ENCODE results near the gene TCF4.

The TCF4 gene

DNA sequence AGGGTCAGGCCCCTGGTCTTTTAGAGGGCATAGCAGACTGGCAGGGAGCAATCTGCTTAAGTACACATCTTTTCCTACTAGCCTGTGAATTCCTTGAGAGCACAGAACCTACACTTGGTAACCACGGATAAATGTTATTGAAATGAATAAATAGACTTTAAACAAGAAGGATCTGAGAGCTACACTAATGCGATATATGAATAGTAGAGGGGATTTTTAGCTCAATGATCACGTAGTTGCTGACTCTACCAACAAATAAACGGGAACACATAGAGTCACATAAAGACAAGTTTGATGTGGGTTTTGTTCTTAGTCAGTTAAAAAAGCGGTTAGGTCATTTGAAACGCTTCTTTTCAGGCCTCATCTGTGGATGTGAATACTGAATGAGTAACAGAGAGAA lies 338.4 kb downstream of the TCF4 start:
- no peak for DNase-seq (ENCODE audit: low read depth)
- H3K4me3 ChIP-seq (ENCODE audit: low read depth, low read length) = no peak overlapping the region
- TF ChIP-seq, protein P1, sequence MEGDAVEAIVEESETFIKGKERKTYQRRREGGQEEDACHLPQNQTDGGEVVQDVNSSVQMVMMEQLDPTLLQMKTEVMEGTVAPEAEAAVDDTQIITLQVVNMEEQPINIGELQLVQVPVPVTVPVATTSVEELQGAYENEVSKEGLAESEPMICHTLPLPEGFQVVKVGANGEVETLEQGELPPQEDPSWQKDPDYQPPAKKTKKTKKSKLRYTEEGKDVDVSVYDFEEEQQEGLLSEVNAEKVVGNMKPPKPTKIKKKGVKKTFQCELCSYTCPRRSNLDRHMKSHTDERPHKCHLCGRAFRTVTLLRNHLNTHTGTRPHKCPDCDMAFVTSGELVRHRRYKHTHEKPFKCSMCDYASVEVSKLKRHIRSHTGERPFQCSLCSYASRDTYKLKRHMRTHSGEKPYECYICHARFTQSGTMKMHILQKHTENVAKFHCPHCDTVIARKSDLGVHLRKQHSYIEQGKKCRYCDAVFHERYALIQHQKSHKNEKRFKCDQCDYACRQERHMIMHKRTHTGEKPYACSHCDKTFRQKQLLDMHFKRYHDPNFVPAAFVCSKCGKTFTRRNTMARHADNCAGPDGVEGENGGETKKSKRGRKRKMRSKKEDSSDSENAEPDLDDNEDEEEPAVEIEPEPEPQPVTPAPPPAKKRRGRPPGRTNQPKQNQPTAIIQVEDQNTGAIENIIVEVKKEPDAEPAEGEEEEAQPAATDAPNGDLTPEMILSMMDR (IDR thresholded peaks at IDR 0.05; ENCODE audit: control insufficient read depth, extremely low read depth, insufficient read depth) = no peak

DNA sequence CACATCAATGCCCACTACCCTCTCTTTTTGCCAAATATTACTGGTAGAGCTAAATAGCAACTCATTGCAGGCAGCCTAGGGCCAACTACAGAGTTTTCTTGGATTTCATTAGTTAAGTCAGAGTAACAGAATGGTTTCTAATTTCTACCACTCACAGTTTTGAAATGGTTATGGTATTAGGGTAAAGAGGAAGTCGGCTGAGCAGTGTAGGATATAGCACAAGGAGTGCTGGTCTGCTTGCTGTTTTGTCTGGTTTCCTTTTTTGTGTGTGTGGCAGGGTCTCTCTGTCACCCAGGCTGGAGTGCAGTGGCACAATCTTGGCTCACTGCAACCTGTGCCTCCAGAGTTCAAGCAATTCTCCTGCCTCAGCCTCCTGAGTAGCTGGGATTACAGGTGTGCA lies 339.5 kb downstream of the TCF4 start:
- no peak for DNase-seq (ENCODE audit: low read depth)
- no peak overlapping the region for H3K4me3 ChIP-seq (ENCODE audit: low read depth, low read length)
- TF ChIP-seq, protein P1 (IDR thresholded peaks at IDR 0.05; ENCODE audit: control insufficient read depth, extremely low read depth, insufficient read depth) = no peak

DNA sequence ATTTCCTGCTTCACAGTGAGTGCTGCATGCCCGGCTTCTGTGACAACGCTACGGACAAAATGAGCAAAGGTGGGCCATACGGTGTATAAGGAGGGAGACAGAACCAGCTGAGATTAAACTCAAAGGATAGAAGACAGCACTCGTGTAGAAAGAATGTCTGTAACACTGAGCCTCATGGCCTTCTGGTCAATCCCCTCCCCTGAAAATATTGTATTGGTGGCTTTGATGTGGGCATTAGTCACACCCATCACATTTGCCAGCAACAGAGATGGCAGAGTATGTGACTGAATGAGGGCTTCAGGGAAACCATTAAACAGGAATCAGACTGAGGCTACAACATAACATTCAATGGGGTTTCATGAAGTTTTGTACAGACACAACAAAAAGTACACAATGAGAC lies 341.0 kb downstream of the TCF4 start:
- TF ChIP-seq, protein P1 (IDR thresholded peaks at IDR 0.05; ENCODE audit: control insufficient read depth, extremely low read depth, insufficient read depth) = no peak
- DNase-seq (ENCODE audit: low read depth) = no peak
- no peak overlapping the region for H3K4me3 ChIP-seq (ENCODE audit: low read depth, low read length)

GRCh38 chr18:55246278-55246677 lies 341.7 kb downstream of the TCF4 start:
- no peak overlapping the region for H3K4me3 ChIP-seq (ENCODE audit: low read depth, low read length)
- TF ChIP-seq, protein P1 (IDR thresholded peaks at IDR 0.05; ENCODE audit: control insufficient read depth, extremely low read depth, insufficient read depth) = no peak

GRCh38 chr18:55245211-55245614 lies 342.8 kb downstream of the TCF4 start:
- DNase-seq (ENCODE audit: low read depth) = no peak
- TF ChIP-seq, protein P1 (IDR thresholded peaks at IDR 0.05; ENCODE audit: control insufficient read depth, extremely low read depth, insufficient read depth) = no peak
- H3K4me3 ChIP-seq (ENCODE audit: low read depth, low read length) = no peak overlapping the region

More at GRCh38 chr18:55246278-55246677, 341.7 kb downstream of the TCF4 start:
- DNase-seq (ENCODE audit: low read depth) = no peak

DNA sequence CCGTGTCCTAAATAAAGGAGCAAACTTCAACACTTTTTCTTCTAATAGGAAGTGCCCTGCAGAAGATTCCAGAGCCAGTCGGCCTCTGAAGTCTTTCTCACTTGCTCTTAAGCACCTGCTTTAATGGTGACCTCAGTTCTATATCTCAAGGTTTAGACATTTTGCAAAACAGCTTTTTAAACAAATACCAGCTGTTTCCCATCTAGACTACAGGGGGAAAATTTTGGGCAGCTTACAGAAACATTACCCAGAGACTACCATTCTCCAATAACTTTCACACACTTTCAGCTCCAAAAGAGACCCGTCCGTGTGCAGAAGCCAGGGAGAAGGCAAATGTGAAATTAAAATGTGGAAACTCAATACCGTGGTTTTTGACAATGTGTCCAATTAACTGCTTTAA lies 343.4 kb downstream of the TCF4 start:
- H3K4me3 ChIP-seq (ENCODE audit: low read depth, low read length) = no peak overlapping the region
- DNase-seq (ENCODE audit: low read depth) = no peak
- TF ChIP-seq, protein P1 (IDR thresholded peaks at IDR 0.05; ENCODE audit: control insufficient read depth, extremely low read depth, insufficient read depth) = no peak

- TF ChIP-seq, protein P1 (IDR thresholded peaks at IDR 0.05; ENCODE audit: control insufficient read depth, extremely low read depth, insufficient read depth) = no peak
- H3K4me3 ChIP-seq (ENCODE audit: low read depth, low read length) = no peak overlapping the region
- no peak for DNase-seq (ENCODE audit: low read depth)
Observed at GRCh38 chr18:55243857-55244256, 344.1 kb downstream of the TCF4 start.
